HG02884 (cell line): ENCODE results near the gene ZNF154.
"Not testable (repeated sequence)": the region's sequence is repeated elsewhere in the genome, so short reads cannot be mapped to it uniquely, and the experiment has no call there.

Experiments used
- ATAC-seq: cut with Tn5 transposase; IDR thresholded peaks from one replicate; pipeline ENCODE4 v1.9.1; 2021; ENCODE audit warnings: mild to moderate bottlenecking, moderate library complexity; ENCODE audit not compliant: unreplicated experiment

ZNF154 gene

GRCh38 chr19:57708641-57709361 is at the start of gene ZNF154:
ZNF154 (minus strand) TSS chr19:57709204; CDS start chr19:57708971, 233 bp downstream.
- no peak for ATAC-seq

GRCh38 chr19:57757941-57758340 is 48.9 kb upstream of the ZNF154 start:
- no peak for ATAC-seq

DNA sequence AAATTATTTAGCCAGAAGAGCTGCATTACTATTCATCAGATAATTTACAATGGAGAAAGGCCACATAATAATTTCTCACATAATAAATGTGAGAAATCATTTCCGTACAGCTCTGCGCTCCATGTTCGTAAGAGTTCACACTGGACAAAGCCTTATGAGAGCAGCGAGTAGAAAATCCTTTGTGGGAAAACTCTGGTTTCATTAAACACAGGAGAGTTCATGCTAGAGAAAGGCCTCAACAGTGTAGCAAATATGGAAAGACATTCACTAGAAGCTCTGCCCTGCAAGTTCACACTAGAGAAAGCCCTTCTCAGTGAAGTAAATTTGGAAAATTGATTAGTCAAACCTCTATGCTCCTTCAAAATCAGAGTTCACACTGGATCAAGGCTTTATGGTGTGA is 46.0 kb upstream of the ZNF154 start:
- no peak for ATAC-seq

DNA sequence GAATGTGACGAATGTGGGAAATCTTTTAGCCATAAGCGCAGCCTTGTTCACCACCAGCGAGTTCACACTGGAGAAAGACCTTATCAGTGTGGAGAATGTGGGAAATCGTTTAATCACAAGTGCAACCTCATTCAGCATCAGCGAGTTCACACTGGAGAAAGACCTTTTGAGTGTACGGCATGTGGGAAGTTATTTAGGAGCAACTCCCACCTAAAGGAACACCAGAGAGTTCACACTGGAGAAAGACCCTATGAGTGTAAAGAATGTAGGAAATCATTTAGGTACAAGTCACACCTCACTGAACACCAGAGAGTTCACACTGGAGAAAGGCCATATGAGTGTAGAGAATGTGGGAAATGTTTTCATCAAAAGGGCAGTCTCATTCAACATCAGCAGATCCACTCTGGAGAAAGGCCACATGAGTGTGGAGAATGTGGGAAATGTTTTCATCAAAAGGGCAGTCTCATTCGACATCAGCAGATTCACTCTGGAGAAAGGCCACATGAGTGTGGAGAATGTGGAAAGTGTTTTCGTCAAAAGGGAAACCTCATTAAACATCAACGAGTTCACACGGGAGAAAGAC is 45.2 kb upstream of the ZNF154 start:
- no peak for ATAC-seq

- no peak for ATAC-seq
These were observed 39.0 kb upstream of the ZNF154 start for GRCh38 chr19:57748029-57748428.

DNA sequence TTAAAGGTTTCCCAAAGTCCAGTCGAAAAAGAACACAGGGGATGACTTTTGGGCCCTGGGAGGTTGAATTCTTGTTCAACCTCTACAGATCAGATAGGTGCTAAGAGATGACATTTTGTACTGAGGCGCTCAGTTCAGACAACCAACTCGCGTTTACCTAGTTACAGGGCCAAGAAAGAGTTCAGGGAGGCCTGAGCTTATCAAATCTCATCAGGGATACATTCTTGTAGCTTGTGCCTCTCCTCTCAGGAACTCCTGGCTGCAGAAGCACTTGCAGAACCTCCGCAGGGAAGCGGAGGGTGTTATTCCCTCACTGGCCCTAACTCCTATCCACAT is 38.4 kb upstream of the ZNF154 start:
- no peak for ATAC-seq

DNA sequence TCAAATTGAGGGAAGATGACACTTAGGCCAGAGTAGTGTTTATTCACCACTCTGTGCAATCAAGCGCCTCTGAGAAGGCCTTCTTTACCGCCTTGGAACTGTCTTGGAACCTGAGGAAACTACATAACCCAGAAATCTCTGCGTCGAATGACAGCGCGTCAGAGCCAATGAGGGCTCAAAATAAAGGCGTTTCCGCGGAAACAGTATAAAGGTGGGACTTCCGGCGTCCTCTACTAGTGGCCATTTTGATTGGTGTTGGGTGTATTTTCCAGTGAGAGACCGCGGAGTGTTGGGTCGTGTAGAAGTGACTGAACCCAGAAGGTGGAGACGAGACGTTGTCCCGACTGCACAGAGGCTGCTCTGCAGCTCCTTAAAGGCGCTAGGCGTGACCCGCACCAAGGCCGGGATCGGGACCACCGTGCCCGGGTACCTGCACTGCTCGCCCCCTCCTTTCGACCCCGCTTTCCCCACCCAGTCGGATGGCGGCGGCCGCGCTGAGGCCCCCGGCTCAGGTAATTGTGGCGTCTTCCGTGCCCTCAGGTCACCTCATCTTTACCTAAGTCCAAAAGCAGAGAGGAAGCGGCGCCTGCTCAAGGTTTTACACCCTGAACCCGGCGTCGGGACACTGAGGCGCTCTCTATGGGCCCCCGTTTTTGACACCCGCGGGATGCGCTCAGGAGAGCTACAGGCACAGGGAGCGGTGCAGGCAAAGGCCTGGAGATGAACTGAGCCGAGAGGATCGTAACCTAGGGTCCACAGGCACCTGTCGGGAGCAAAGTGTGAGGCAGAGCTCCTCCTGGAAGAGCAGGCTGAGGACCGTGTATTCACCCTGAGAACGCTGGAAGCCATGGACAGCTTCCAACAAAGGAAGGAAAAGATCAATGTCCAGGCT is 37.8 kb upstream of the ZNF154 start, which contains the start of gene ZNF776:
TSS of gene ZNF776 (plus strand) at position 236 of the 892 bp plus-strand sequence. CDS start at position 480, 244 bp downstream.
- peak; percentile 93 for ATAC-seq

DNA sequence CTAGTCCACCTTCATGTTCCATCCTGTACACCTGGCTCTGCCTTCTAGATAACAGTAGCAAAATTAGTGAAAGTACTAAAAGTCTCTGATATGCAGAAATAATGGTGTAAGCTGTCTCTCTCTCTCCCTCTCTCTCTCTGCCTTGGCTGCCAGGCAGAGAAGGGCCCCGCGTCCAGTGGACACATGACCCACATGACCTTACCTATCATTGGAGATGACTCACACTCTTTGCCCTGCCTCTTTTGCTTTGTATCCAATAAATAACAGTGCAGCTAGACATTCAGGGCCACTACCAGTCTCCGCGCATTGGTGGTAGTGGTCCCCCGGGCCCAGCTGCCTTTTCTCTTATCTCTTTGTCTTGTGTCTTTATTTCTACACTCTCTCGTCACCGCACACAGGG is 29.8 kb upstream of the ZNF154 start:
- not testable (repeated sequence) for ATAC-seq

DNA sequence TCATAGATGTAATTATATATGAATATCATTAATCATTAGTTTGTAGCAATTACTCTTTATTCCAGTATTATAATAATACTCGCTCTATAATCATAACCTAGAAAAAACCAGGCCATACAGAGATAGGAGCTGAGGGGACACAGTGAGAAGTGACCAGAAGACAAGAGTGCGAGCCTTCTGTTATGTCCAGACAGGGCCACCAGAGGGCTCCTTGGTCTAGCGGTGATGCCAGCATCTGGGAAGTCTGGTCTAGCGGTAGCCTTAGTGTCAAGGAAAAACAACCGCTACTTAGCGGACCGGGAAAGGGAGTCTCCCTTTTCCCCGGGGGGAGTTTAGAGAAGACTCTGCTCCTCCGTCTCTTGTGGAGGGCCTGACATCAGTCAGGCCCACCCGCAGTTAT is 29.3 kb upstream of the ZNF154 start:
- not testable (repeated sequence) for ATAC-seq

- no peak for ATAC-seq
These were observed 11.9 kb upstream of the ZNF154 start for GRCh38 chr19:57720878-57721277.

GRCh38 chr19:57719901-57720519 is 11.0 kb upstream of the ZNF154 start:
- ATAC-seq = no peak

GRCh38 chr19:57719424-57719823 is 10.4 kb upstream of the ZNF154 start:
- no peak for ATAC-seq

DNA sequence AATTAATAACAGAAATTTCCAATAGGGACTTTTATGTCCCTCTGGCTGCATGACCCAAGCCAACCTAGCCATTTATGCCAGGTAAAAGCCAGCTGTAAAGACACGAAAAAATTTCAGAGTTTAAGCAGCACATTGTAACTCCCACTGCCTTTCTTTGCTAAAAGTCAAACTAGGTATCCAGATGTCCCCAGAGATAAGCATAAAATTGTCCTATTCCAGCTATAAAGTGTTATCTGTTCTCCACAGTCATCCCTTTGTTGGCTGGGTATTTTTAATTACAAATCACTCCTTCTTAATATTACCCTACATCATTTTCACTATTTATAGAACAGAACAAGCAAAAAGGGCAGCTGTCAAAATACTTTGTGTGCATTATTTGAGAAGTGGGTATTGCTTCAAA is 3.2 kb upstream of the ZNF154 start:
- ATAC-seq = no peak

GRCh38 chr19:57709616-57710015 is 612 bp upstream of the ZNF154 start:
- no peak for ATAC-seq

- ATAC-seq = no peak
These were observed 2.7 kb downstream of the ZNF154 start for GRCh38 chr19:57706346-57706745.

GRCh38 chr19:57701625-57702024 is 7.4 kb downstream of the ZNF154 start:
- no peak for ATAC-seq

DNA sequence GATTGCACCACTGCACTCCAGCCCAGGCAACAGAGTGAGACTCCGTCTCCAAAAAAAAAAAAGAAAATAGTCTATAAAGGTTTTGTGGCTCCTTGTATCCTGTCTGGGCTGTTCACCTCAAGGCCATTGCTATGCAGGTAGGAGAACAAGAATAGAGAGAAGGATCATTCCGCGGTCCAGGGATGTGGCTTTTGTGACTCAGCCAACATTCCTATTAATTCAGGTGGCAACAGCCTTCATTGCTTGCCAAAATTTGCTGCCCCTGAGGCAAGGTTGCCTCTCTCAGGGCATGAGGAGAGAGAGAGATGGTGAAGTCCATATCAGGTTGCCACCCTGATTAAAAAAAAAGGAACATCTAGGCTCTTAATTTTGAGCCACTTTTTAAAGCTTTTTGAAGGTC is 19.3 kb downstream of the ZNF154 start:
- ATAC-seq = no peak

DNA sequence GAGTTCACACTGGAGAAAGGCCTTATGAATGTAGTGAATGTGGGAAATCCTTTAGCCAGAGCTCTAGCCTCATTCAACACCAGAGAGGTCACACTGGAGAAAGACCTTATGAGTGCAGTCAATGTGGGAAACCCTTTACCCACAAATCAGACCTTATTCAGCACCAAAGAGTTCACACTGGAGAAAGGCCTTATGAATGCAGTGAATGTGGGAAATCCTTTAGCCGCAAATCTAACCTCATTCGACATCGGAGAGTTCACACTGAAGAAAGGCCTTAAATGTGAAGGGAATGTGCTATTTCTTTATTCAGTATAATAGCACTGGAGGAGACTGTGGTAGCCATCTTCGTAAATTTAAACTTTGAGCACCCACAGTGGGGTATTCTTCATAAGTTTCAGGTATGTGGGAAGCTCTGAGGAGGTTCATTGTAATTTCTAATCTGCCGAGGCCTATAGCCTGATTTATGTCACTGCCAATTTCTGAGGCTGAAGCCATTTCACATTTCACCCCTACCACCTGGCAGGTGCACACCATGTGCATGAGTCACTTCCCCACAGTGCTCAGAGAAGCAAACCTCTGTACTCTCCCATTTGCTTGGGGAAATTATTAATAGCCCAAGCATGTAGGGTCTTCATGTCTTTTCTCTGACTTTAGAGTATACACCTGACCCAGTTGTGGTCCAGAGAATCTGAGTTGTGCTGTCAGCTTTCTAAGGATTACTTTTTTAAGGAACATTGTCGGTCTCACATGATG is 20.8 kb downstream of the ZNF154 start:
- no peak for ATAC-seq

DNA sequence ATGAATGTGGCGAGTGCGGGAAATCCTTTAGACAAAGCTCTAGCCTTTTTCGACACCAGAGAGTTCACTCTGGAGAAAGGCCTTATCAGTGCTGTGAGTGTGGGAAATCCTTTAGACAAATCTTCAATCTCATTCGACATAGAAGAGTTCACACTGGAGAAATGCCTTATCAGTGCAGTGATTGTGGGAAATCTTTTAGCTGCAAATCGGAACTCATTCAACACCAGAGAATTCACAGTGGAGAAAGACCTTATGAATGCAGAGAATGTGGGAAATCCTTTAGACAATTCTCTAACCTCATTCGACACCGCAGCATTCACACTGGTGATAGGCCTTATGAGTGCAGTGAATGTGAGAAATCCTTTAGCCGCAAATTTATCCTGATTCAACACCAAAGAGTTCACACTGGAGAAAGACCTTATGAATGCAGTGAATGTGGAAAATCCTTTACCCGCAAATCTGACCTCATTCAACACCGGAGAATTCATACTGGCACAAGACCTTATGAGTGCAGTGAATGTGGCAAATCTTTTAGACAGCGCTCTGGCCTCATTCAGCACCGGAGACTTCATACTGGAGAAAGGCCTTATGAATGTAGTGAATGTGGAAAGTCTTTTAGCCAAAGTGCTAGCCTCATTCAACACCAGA is 21.5 kb downstream of the ZNF154 start:
- ATAC-seq = no peak

DNA sequence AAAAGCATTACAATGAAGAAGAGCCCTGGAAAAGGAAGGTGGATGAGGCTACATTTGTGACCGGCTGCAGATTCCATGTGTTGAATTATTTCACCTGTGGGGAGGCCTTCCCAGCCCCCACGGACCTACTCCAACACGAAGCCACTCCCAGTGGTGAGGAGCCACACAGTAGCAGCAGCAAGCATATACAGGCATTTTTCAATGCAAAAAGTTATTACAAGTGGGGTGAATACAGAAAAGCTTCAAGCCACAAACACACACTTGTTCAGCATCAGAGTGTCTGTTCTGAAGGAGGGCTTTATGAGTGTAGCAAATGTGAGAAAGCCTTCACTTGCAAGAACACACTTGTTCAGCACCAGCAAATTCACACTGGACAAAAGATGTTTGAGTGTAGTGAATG is 22.3 kb downstream of the ZNF154 start:
- no peak for ATAC-seq
